Measurements from ENCODE around the gene CD3E. TPM values are rescaled to one million over a fixed set of nuclear protein-coding genes. Genes with fewer than 3 reads are reported as not detected.

Gene CD3E
- total and polyA plus RNA-seq, 9 of the 15 experiments (the other 6 are each of a cell fraction or from before 2014, with no cell fraction given) = 0.07 to 0.62 (median 0.19) TPM; not detected in 5

GRCh38 chr11:118339281-118339961, 34.9 kb downstream of the CD3E start (continued):
- no peak for TF ChIP-seq ARID4B (CRISPR knock-in tag; IDR thresholded peaks at IDR 0.05)
- no peak for TF ChIP-seq PCBP1 (IDR thresholded peaks at IDR 0.05; ENCODE audit: low read depth, low read length, poor library complexity, severe bottlenecking)
- no peak for TF ChIP-seq LEF1 (IDR thresholded peaks at IDR 0.05)
- no peak for TF ChIP-seq AFF1 (IDR thresholded peaks at IDR 0.05; ENCODE audit: low read depth in 1 of 2, partially characterized antibody in 2 of 2)
- no peak for TF ChIP-seq NCOA6 (IDR thresholded peaks at IDR 0.05)
- TF ChIP-seq SMARCC2 (IDR thresholded peaks at IDR 0.05; ENCODE audit: low read depth) = no peak
- TF ChIP-seq KDM2B (CRISPR knock-in tag; IDR thresholded peaks at IDR 0.05) = no peak
- no peak for TF ChIP-seq CBX8 (IDR thresholded peaks at IDR 0.05; ENCODE audit: borderline replicate concordance, extremely low read depth, low read depth, low read length, poor library complexity, severe bottlenecking)
- TF ChIP-seq ZNF592 (IDR thresholded peaks at IDR 0.05) = 0 out of 2 replicates have a peak, but pooled peaks have one; percentile 14
- TF ChIP-seq ARID3B (CRISPR knock-in tag; IDR thresholded peaks at IDR 0.05; ENCODE audit: borderline replicate concordance) = no peak
- TF ChIP-seq TEAD2 (tag; IDR thresholded peaks at IDR 0.05) = no peak
- TF ChIP-seq KAT2B (IDR thresholded peaks at IDR 0.05; ENCODE audit: low read depth, low read length) = no peak

Measured in K562 (cell line).